GM12878 (cell line): ENCODE measurements around the gene RNF150.

Experiments used
- FOXM1 ChIP-seq: IDR thresholded peaks from 2 replicates; pipeline ENCODE4 v1.6.1; 2012; ENCODE audit warnings: low read depth, mild to moderate bottlenecking, inconsistent platforms, low read length, moderate library complexity
- HDGF ChIP-seq: fragments of 450-650 bp; IDR thresholded peaks from 2 replicates; pipeline ENCODE4 v1.6.1; 2016; ENCODE audit warnings: antibody characterized with exemption
- NR2C1 ChIP-seq: fragments of 450-650 bp; IDR thresholded peaks from 2 replicates; pipeline ENCODE4 v1.6.1; 2017; ENCODE audit warnings: antibody characterized with exemption, mild to moderate bottlenecking, moderate library complexity
- NRF1 ChIP-seq: conservative IDR thresholded peaks from 2 replicates; pipeline ENCODE4 v1.6.1; 2011; ENCODE audit warnings: mild to moderate bottlenecking, low read depth, low read length, improper control_type of control experiment
- POLR2A ChIP-seq: IDR thresholded peaks from 2 replicates; pipeline ENCODE4 v1.6.1; 2011; ENCODE audit warnings: low read depth, mild to moderate bottlenecking, low read length
- POLR2AphosphoS5 ChIP-seq: IDR thresholded peaks from 2 replicates; pipeline ENCODE4 v1.6.1; 2011; ENCODE audit warnings: mild to moderate bottlenecking, low read length, inconsistent platforms
- SP1 ChIP-seq: IDR thresholded peaks from one replicate; pipeline ENCODE4 v1.6.1; 2011; ENCODE audit warnings: low read depth, low read length
- SRF ChIP-seq, 2 experiments: IDR thresholded peaks; 2 replicates each; pipeline ENCODE4 v1.6.1; 2011; ENCODE audit warnings: low read depth in 2 of 2, low read length in 2 of 2, mild to moderate bottlenecking in 1 of 2, moderate library complexity in 1 of 2
- ZZZ3 ChIP-seq: IDR thresholded peaks from 2 replicates; pipeline ENCODE4 v1.6.1; 2011; ENCODE audit warnings: low read depth; ENCODE audit not compliant: control insufficient read depth, insufficient read length
- TF ChIP-seq, protein P1 (sequence below), 3 experiments: IDR thresholded peaks in 2 of 3; conservative IDR thresholded peaks in 1 of 3; 2 replicates each; pipeline ENCODE4 v1.5.1; 2011; ENCODE audit warnings: low read depth in 3 of 3, low read length in 3 of 3, mild to moderate bottlenecking in 3 of 3, control low read depth in 2 of 3, moderate library complexity in 2 of 3, inconsistent platforms in 1 of 3, mixed read lengths in 1 of 3; ENCODE audit not compliant: control insufficient read depth in 2 of 3, insufficient read depth in 1 of 3; ENCODE audit errors: extremely low read depth in 1 of 3
- TF ChIP-seq, protein P2 (sequence below): IDR thresholded peaks from 2 replicates; pipeline ENCODE4 v1.6.1; 2012; ENCODE audit warnings: mild to moderate bottlenecking, low read depth, low read length

DNA sequence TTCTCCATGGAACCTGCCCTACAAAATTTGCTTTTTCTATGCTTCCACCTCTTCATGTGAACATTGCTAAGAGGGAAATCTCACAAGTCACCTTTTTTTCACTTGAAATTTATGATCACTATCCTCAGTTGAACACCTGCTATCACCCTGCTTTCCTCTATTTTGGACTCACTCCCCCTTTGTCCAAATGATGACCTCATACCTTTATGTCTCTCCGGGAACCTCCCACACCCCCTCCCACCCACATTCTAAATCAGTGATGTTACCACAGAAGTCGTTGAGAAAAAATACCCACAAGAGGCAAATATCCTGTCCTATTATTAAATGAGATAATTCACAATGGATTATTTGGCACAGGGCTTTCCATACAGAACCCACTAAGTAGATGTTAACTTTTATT lies 156.5 kb downstream of the RNF150 start:
- TF ChIP-seq POLR2A = no peak
- TF ChIP-seq HDGF = no peak
- TF ChIP-seq, protein P1, sequence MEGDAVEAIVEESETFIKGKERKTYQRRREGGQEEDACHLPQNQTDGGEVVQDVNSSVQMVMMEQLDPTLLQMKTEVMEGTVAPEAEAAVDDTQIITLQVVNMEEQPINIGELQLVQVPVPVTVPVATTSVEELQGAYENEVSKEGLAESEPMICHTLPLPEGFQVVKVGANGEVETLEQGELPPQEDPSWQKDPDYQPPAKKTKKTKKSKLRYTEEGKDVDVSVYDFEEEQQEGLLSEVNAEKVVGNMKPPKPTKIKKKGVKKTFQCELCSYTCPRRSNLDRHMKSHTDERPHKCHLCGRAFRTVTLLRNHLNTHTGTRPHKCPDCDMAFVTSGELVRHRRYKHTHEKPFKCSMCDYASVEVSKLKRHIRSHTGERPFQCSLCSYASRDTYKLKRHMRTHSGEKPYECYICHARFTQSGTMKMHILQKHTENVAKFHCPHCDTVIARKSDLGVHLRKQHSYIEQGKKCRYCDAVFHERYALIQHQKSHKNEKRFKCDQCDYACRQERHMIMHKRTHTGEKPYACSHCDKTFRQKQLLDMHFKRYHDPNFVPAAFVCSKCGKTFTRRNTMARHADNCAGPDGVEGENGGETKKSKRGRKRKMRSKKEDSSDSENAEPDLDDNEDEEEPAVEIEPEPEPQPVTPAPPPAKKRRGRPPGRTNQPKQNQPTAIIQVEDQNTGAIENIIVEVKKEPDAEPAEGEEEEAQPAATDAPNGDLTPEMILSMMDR (IDR thresholded peaks at IDR 0.05 in 2 of 3, conservative IDR thresholded peaks at IDR 0.05 in 1 of 3; ENCODE audit: control insufficient read depth in 2 of 3, extremely low read depth in 1 of 3, insufficient read depth in 1 of 3, low read depth in 3 of 3, low read length in 3 of 3) = no peak
- no peak for TF ChIP-seq ZZZ3
- no peak for TF ChIP-seq SP1
- TF ChIP-seq SRF (IDR thresholded peaks at IDR 0.05; ENCODE audit: low read depth in 2 of 2, low read length in 2 of 2) = no peak
- no peak for TF ChIP-seq NR2C1
- TF ChIP-seq FOXM1 = no peak
- TF ChIP-seq NRF1 = no peak
- TF ChIP-seq, protein P2, sequence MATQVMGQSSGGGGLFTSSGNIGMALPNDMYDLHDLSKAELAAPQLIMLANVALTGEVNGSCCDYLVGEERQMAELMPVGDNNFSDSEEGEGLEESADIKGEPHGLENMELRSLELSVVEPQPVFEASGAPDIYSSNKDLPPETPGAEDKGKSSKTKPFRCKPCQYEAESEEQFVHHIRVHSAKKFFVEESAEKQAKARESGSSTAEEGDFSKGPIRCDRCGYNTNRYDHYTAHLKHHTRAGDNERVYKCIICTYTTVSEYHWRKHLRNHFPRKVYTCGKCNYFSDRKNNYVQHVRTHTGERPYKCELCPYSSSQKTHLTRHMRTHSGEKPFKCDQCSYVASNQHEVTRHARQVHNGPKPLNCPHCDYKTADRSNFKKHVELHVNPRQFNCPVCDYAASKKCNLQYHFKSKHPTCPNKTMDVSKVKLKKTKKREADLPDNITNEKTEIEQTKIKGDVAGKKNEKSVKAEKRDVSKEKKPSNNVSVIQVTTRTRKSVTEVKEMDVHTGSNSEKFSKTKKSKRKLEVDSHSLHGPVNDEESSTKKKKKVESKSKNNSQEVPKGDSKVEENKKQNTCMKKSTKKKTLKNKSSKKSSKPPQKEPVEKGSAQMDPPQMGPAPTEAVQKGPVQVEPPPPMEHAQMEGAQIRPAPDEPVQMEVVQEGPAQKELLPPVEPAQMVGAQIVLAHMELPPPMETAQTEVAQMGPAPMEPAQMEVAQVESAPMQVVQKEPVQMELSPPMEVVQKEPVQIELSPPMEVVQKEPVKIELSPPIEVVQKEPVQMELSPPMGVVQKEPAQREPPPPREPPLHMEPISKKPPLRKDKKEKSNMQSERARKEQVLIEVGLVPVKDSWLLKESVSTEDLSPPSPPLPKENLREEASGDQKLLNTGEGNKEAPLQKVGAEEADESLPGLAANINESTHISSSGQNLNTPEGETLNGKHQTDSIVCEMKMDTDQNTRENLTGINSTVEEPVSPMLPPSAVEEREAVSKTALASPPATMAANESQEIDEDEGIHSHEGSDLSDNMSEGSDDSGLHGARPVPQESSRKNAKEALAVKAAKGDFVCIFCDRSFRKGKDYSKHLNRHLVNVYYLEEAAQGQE = no peak
- no peak for TF ChIP-seq POLR2AphosphoS5
